Measurements from ENCODE around the gene CDCA4. TPM values are rescaled to one million over a fixed set of nuclear protein-coding genes. Genes with fewer than 3 reads are reported as not detected.

Gene CDCA4
- total RNA-seq, 2 donors from 2014 or later, result 49.2 to 58.6 TPM

- Mint-ChIP-seq H3K36me3 (ENCODE audit: low read depth) (no peaks in the 10 kb centered on the region), H3K4me3 (no peak overlapping the region), H3K9me3 (no peaks in the 10 kb centered on the region), H3K27me3 (peaks cover 5% of the 10 kb centered on the region), H3K4me1 (no peaks in the 10 kb centered on the region), H3K27ac (no peak overlapping the region)
- ATAC-seq (replicated peaks), result no peak
These were observed 53.9 kb downstream of the CDCA4 start for GRCh38 chr14:104966981-104967385.

GRCh38 chr14:104966261-104966865 is 54.5 kb downstream of the CDCA4 start:
- no peak for ATAC-seq (replicated peaks)
- Mint-ChIP-seq H3K27ac (no peak overlapping the region), H3K9me3 (no peaks in the 10 kb centered on the region), H3K36me3 (ENCODE audit: low read depth) (no peaks in the 10 kb centered on the region), H3K27me3 (peaks cover 5% of the 10 kb centered on the region), H3K4me1 (no peaks in the 10 kb centered on the region), H3K4me3 (no peak overlapping the region)

GRCh38 chr14:104965561-104966231 is 55.2 kb downstream of the CDCA4 start:
- no peak overlapping the region for H3K4me3 Mint-ChIP-seq
- no peak for ATAC-seq (replicated peaks)
- no peak overlapping the region for H3K27ac Mint-ChIP-seq
- peaks cover 5% of the 10 kb centered on the region for H3K27me3 Mint-ChIP-seq
- H3K9me3 Mint-ChIP-seq, result no peaks in the 10 kb centered on the region
- H3K4me1 Mint-ChIP-seq, result no peaks in the 10 kb centered on the region
- no peaks in the 10 kb centered on the region for H3K36me3 Mint-ChIP-seq (ENCODE audit: low read depth)

GRCh38 chr14:104964546-104964945 is 56.3 kb downstream of the CDCA4 start:
- no peak overlapping the region for H3K4me3 Mint-ChIP-seq
- ATAC-seq (replicated peaks), result no peak
- no peaks in the 10 kb centered on the region for H3K4me1 Mint-ChIP-seq
- no peaks in the 10 kb centered on the region for H3K36me3 Mint-ChIP-seq (ENCODE audit: low read depth)
- H3K9me3 Mint-ChIP-seq, result no peaks in the 10 kb centered on the region
- no peak overlapping the region for H3K27ac Mint-ChIP-seq
- H3K27me3 Mint-ChIP-seq, result peaks cover 9% of the 10 kb centered on the region

Other genes starting within 250 kb of the CDCA4 start
- 100 to 1,000 TPM in 1 of 2 donors, 10 to 100 TPM in 1; 81.3 to 160 TPM for gene AKT1, start 225.3 kb downstream of the CDCA4 start, total RNA-seq
- gene ZBTB42, start 220.0 kb downstream of the CDCA4 start, total RNA-seq, result 1 to 10 TPM; 3.0 to 3.2 TPM
- 1 to 10 TPM; 5.2 to 6.1 TPM for gene CEP170B, start 155.8 kb downstream of the CDCA4 start, total RNA-seq
- gene PLD4, start 96.2 kb downstream of the CDCA4 start, total RNA-seq, result not detected
- under 1 TPM; 0.05 to 0.06 TPM for gene AHNAK2, start 42.7 kb downstream of the CDCA4 start, total RNA-seq
- gene CLBA1, start 35.3 kb downstream of the CDCA4 start, total RNA-seq, result under 1 TPM; 0.54 to 0.85 TPM
- 10 to 100 TPM; 46.5 to 49.5 TPM for gene GPR132, start 44.3 kb upstream of the CDCA4 start, total RNA-seq
- gene JAG2, start 147.7 kb upstream of the CDCA4 start, total RNA-seq, result 1 to 10 TPM; 2.5 TPM
- gene NUDT14, start 160.2 kb upstream of the CDCA4 start, total RNA-seq, result 10 to 100 TPM; 17.9 to 18.3 TPM
- gene BTBD6, start 227.4 kb upstream of the CDCA4 start, total RNA-seq, result 10 to 100 TPM; 19.5 to 41.3 TPM

All from activated T-helper 17 cell treated with anti-CD3 and anti-CD28 coated beads, Interleukin-2, amount 50 U/mL, for 72 hours (primary cell).